K562 (cell line): ENCODE measurements around the gene CIAPIN1.

Source experiments
- ATF2 ChIP-seq: sonication (generic); formaldehyde crosslinking; IDR thresholded peaks from 2 replicates; pipeline ENCODE4 v1.8.1; 2022; ENCODE audit warnings: missing genetic modification reagents
- ELK3 ChIP-seq: fragments of 450-650 bp; formaldehyde crosslinking; IDR thresholded peaks from 2 replicates; pipeline ENCODE4 v1.4.0; 2020; ENCODE audit warnings: mild to moderate bottlenecking
- MAFK ChIP-seq: IDR thresholded peaks from 2 replicates; pipeline ENCODE4 v1.6.1; 2011; ENCODE audit warnings: low read length, improper control_type of control experiment
- MXI1 ChIP-seq: IDR thresholded peaks from 2 replicates; pipeline ENCODE4 v1.6.1; 2011; ENCODE audit warnings: low read depth, mild to moderate bottlenecking, improper control_type of control experiment, low read length
- RAD21 ChIP-seq, 2 experiments: fragments of 250-450 bp in 1 of 2; fragments of 450-650 bp in 1 of 2; sonication (Bioruptor Pico) in 1 of 2; formaldehyde crosslinking in 1 of 2; IDR thresholded peaks in 1 of 2; conservative IDR thresholded peaks in 1 of 2; 2 replicates each; pipeline versions ENCODE4 v1.4.0 to v1.8.0; 2020 to 2022; ENCODE audit warnings: mild to moderate bottlenecking in 2 of 2, moderate library complexity in 1 of 2
- SRSF9 ChIP-seq: fragments of 200-400 bp; formaldehyde crosslinking; IDR thresholded peaks from 2 replicates; pipeline ENCODE4 v1.6.1; 2017; ENCODE audit warnings: low read depth, low read length, borderline replicate concordance
- ZNF280B ChIP-seq: fragments of 250-450 bp; sonication (Bioruptor Pico); IDR thresholded peaks from 2 replicates; pipeline ENCODE4 v1.5.1; 2021; ENCODE audit warnings: mild to moderate bottlenecking
- TF ChIP-seq, protein P1 (sequence below): IDR thresholded peaks from 3 replicates; pipeline ENCODE4 v1.6.1; 2011; ENCODE audit warnings: borderline replicate concordance, mild to moderate bottlenecking; ENCODE audit not compliant: insufficient read length, insufficient read depth

DNA sequence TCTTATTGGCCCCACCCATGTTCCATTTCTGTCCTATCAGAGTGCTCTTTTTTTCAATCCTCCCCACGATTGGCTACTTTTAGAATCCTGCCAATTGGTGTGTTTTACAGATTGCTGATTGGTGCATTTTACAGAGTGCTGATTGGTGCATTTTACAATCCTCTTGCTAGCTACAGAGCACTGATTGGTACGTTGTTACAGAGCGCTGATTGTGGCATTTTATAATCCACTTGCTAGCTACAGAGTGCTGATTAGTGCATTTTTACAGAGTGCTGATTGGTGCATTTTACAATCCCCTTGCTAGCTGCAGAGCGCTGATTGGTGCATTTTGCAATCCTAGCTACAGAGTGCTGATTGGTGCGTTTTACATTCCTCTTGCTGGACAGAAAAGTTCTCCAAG, 52.2 kb downstream of the CIAPIN1 start:
- TF ChIP-seq MXI1 = no peak
- TF ChIP-seq, protein P1, sequence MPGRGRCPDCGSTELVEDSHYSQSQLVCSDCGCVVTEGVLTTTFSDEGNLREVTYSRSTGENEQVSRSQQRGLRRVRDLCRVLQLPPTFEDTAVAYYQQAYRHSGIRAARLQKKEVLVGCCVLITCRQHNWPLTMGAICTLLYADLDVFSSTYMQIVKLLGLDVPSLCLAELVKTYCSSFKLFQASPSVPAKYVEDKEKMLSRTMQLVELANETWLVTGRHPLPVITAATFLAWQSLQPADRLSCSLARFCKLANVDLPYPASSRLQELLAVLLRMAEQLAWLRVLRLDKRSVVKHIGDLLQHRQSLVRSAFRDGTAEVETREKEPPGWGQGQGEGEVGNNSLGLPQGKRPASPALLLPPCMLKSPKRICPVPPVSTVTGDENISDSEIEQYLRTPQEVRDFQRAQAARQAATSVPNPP = no peak
- TF ChIP-seq SRSF9 = no peak
- TF ChIP-seq ZNF280B (CRISPR knock-in tag) = no peak
- TF ChIP-seq ATF2 (CRISPR knock-in tag) = no peak
- no peak; the same call in 1 of the 2 replicates for TF ChIP-seq MAFK
- no peak for TF ChIP-seq RAD21 (CRISPR knock-in tag; conservative IDR thresholded peaks at IDR 0.05 in 1 of 2, IDR thresholded peaks at IDR 0.05 in 1 of 2)
- TF ChIP-seq ELK3 = no peak
